ENCODE results near the gene OR6B1. TPM values are rescaled to one million over a fixed set of nuclear protein-coding genes. Genes with fewer than 3 reads are reported as not detected.

The OR6B1 gene
- total and polyA plus RNA-seq, 2 of the 8 experiments (the other 6 are each of a cell fraction or from before 2014, with no cell fraction given): not detected

- ChIA-PET CTCF (ENCODE audit: partially characterized antibody) (interaction anchor here (1.1 kb wide), 1 partner anchor 70 kb away, joined by 4 read pairs; no protein-coding TSS in a partner anchor), POLR2A (ENCODE audit: partially characterized antibody) (no interaction called here)
- H3K9ac ChIP-seq (replicated peaks in 1 of 4; ENCODE audit: extremely low read depth in 1 of 4, low read depth in 3 of 4, low read length in 3 of 4): no peak overlapping the region
- no peaks in the 10 kb centered on the region for H3K79me1 ChIP-seq (ENCODE audit: low read depth, low read length)
- no peak for DNase-seq (ENCODE audit: low read depth in 1 of 2, low spot score in 2 of 2)
- H4K8ac ChIP-seq (ENCODE audit: extremely low read depth, insufficient read depth, low read length): no peak overlapping the region
- no peak overlapping the region for H3K4me2 ChIP-seq (ENCODE audit: insufficient read depth in 1 of 2, low read depth in 2 of 2, low read length in 2 of 2)
- H3K27me3 ChIP-seq (replicated peaks in 1 of 4; ENCODE audit: control insufficient read depth in 3 of 4, extremely low read depth in 1 of 4, insufficient read depth in 3 of 4, low read length in 3 of 4): no peaks in the 10 kb centered on the region
- no peak overlapping the region for H3K4me3 ChIP-seq (ENCODE audit: extremely low read depth in 1 of 4, insufficient read depth in 2 of 4, low read depth in 3 of 4, low read length in 4 of 4)
- peaks cover 4% of the 10 kb centered on the region in 2 experiments; a peak in 2 of 4 replicates for H3K9me3 ChIP-seq (ENCODE audit: insufficient read depth in 2 of 2, low read depth in 1 of 2, low read length in 1 of 2)
- H2AK5ac ChIP-seq (ENCODE audit: low read depth, low read length): no peak overlapping the region
- H2BK15ac ChIP-seq (ENCODE audit: low read length): no peak overlapping the region
- no peak overlapping the region for H3K14ac ChIP-seq (ENCODE audit: insufficient read length)
- whole genome bisulfite sequencing, 2 experiments (ENCODE audit: extremely low coverage in 1 of 2, insufficient coverage in 1 of 2, insufficient read length in 1 of 2, insufficient replicate concordance in 2 of 2, low coverage in 1 of 2, low lambda C conversion rate in 2 of 2, missing lambda C conversion rate in 1 of 2): 89% methylated on average over 3 of the region's 3 CpGs; no CpG with 5 or more reads in 1 of the 2 experiments
- H4K20me1 ChIP-seq (replicated peaks in 1 of 2; ENCODE audit: control insufficient read depth in 1 of 2, insufficient read depth in 2 of 2, low read length in 2 of 2): no peaks in the 10 kb centered on the region
- H2BK120ac ChIP-seq (replicated peaks; ENCODE audit: low read depth, low read length): no peak overlapping the region
- H3K79me2 ChIP-seq (ENCODE audit: control insufficient read depth in 1 of 2, insufficient read depth in 2 of 2, low read length in 2 of 2): no peaks in the 10 kb centered on the region
- H3K18ac ChIP-seq (ENCODE audit: extremely low read depth, low read length): no peak overlapping the region
- TF ChIP-seq SP1 (IDR thresholded peaks at IDR 0.05; ENCODE audit: low read depth, low read length): no peak
- TF ChIP-seq YY1 (IDR thresholded peaks at IDR 0.05; ENCODE audit: low read depth, low read length): no peak
- no peak for TF ChIP-seq RFX5 (IDR thresholded peaks at IDR 0.05; ENCODE audit: borderline replicate concordance, low read depth, low read length)
- TF ChIP-seq EGR1 (IDR thresholded peaks at IDR 0.05; ENCODE audit: borderline replicate concordance, low read depth, low read length): no peak
- TF ChIP-seq KDM1A (IDR thresholded peaks at IDR 0.05; ENCODE audit: borderline replicate concordance, low read length): no peak
- no peak for TF ChIP-seq SP2 (IDR thresholded peaks at IDR 0.05; ENCODE audit: low read length)
- no peak for TF ChIP-seq TAF1 (IDR thresholded peaks at IDR 0.05; ENCODE audit: low read depth, low read length)
- no peak for TF ChIP-seq SIN3A (conservative IDR thresholded peaks at IDR 0.05 in 1 of 2, IDR thresholded peaks at IDR 0.05 in 1 of 2; ENCODE audit: low read depth in 1 of 2, low read length in 2 of 2)
- TF ChIP-seq TEAD4 (IDR thresholded peaks at IDR 0.05; ENCODE audit: low read depth, low read length): no peak
- no peaks in the 10 kb centered on the region for H3K36me3 ChIP-seq (ENCODE audit: control insufficient read depth in 2 of 4, insufficient read depth in 4 of 4, low read length in 3 of 4)
- H2BK12ac ChIP-seq (ENCODE audit: low read depth, low read length): no peak overlapping the region
- no peak overlapping the region for H4K5ac ChIP-seq (ENCODE audit: insufficient read length, low read depth, low read length)
- H3K56ac ChIP-seq (replicated peaks; ENCODE audit: insufficient read length, low read depth, low read length): no peak overlapping the region
- H3K23ac ChIP-seq (ENCODE audit: insufficient read length): no peak overlapping the region
- H3K4me1 ChIP-seq (replicated peaks in 1 of 4; ENCODE audit: control insufficient read depth in 3 of 4, insufficient read depth in 4 of 4, low read length in 3 of 4): no peaks in the 10 kb centered on the region
- no peak overlapping the region for H4K91ac ChIP-seq (replicated peaks; ENCODE audit: insufficient read length, low read length)
- no peaks in the 10 kb centered on the region for H3K23me2 ChIP-seq (ENCODE audit: low read depth, low read length)
- H3K27ac ChIP-seq (ENCODE audit: low read depth, low read length): no peak overlapping the region
- H2BK20ac ChIP-seq (ENCODE audit: low read length): no peak overlapping the region
- no peak overlapping the region for H3K4ac ChIP-seq (replicated peaks; ENCODE audit: insufficient read length, low read depth, low read length)
- H2AFZ ChIP-seq (ENCODE audit: low read length): no peak overlapping the region
- no peak overlapping the region for H2BK5ac ChIP-seq (ENCODE audit: low read depth, low read length)
- no peak for FAIRE-seq
Observed at GRCh38 chr7:144057954-144058353, 57.8 kb downstream of the OR6B1 start.

Data from H1 (cell line).